B cell (primary cell): ENCODE measurements around the gene CADM1. TPM values are rescaled to one million over a fixed set of nuclear protein-coding genes. Genes with fewer than 3 reads are reported as not detected.

ENCODE experiments used
- ATAC-seq: fragments of 200-7000 bp; cut with Tn5 transposase; one replicate; pipeline ENCODE4 v1.10.0; 2021; ENCODE audit warnings: low read depth, mild to moderate bottlenecking, moderate number of reproducible peaks, moderate library complexity
- CTCF ChIA-PET: fragments of 350-600 bp; sonication (Branson Sonifier 250); formaldehyde crosslinking; loops from one replicate; lab custom pipeline; 2021; ENCODE audit warnings: antibody characterized with exemption, inconsistent platforms; lab: Charles Lee
- POLR2A ChIA-PET: fragments of 350-600 bp; sonication (Branson Sonifier 250); formaldehyde crosslinking; loops from one replicate; lab custom pipeline; 2021; ENCODE audit warnings: antibody characterized with exemption; lab: Charles Lee
- DNase-seq: peaks from one replicate; pipeline ENCODE4 v3.0.0; 2013
- H2AFZ ChIP-seq: 2 replicates; pipeline ENCODE4 v1.6.1; 2012; ENCODE audit warnings: mild to moderate bottlenecking, low read depth, low read length; ENCODE audit not compliant: insufficient read depth, poor library complexity, severe bottlenecking
- H3K27ac ChIP-seq, 2 donors: 1 replicate in 1 of 2; 2 replicates in 1 of 2; pipeline ENCODE4 v1.5.1; 2012 to 2013; ENCODE audit warnings: low read length in 2 of 2, mild to moderate bottlenecking in 2 of 2, moderate library complexity in 1 of 2
- H3K27me3 ChIP-seq, 4 experiments: fragments of 200-600 bp in 1 of 4; sonication (generic) in 1 of 4; replicated peaks in 1 of 4; 1 replicate in 2 of 4; 2 replicates in 2 of 4; pipeline versions ENCODE4 v1.6.1 to v1.7.0; 2013 to 2016; ENCODE audit warnings: low read length in 3 of 4, mild to moderate bottlenecking in 2 of 4, mixed read lengths in 1 of 4, moderate library complexity in 1 of 4; ENCODE audit not compliant: insufficient read depth in 4 of 4, control insufficient read depth in 3 of 4; ENCODE audit errors: control extremely low read depth in 1 of 4
- H3K36me3 ChIP-seq, 2 experiments: replicated peaks in 1 of 2; 1 replicate in 1 of 2; 2 replicates in 1 of 2; pipeline versions ENCODE4 v1.6.1 to v1.7.1; 2013; ENCODE audit warnings: low read length in 1 of 2; ENCODE audit not compliant: insufficient read depth in 2 of 2, control insufficient read depth in 1 of 2; ENCODE audit errors: control extremely low read depth in 1 of 2, extremely low read depth in 1 of 2
- H3K4me1 ChIP-seq, 2 donors: fragments of 200-600 bp in 1 of 2; sonication (generic) in 1 of 2; 1 replicate in 1 of 2; 2 replicates in 1 of 2; pipeline versions ENCODE4 v1.5.1 to v1.6.1; 2013 to 2017; ENCODE audit warnings: low read length in 2 of 2; ENCODE audit not compliant: control insufficient read depth in 2 of 2, insufficient read depth in 2 of 2
- H3K4me2 ChIP-seq: replicated peaks from 2 replicates; pipeline ENCODE3; 2012; ENCODE audit warnings: mild to moderate bottlenecking, low read depth, low read length; ENCODE audit not compliant: poor library complexity, severe bottlenecking
- H3K4me3 ChIP-seq, 5 experiments: fragments of 200-600 bp in 1 of 5; sonication (generic) in 1 of 5; 1 replicate in 3 of 5; 2 replicates in 2 of 5; pipeline versions ENCODE4 v1.5.1 to v1.7.0; 2011 to 2016; ENCODE audit warnings: low read length in 4 of 5, mild to moderate bottlenecking in 4 of 5, low read depth in 2 of 5, control low read depth in 1 of 5, moderate library complexity in 1 of 5; ENCODE audit not compliant: insufficient read depth in 1 of 5; ENCODE audit errors: control extremely low read depth in 1 of 5, extremely low read depth in 1 of 5
- H3K79me2 ChIP-seq: fragments of 200-600 bp; sonication (generic); one replicate; pipeline ENCODE4 v1.6.0; 2016; ENCODE audit warnings: low read length; ENCODE audit not compliant: control insufficient read depth, insufficient read depth
- H3K9ac ChIP-seq: fragments of 200-600 bp; sonication (generic); 2 replicates; pipeline ENCODE4 v1.6.1; 2017; ENCODE audit warnings: mild to moderate bottlenecking, low read length, moderate library complexity
- H3K9me3 ChIP-seq, 3 donors: one replicate each; pipeline versions ENCODE4 v1.6.1 to v1.7.1; 2013; ENCODE audit warnings: low read length in 2 of 3; ENCODE audit not compliant: control insufficient read depth in 2 of 3, insufficient read depth in 1 of 3; ENCODE audit errors: control extremely low read depth in 1 of 3
- H4K20me1 ChIP-seq: 2 replicates; pipeline ENCODE4 v1.6.0; 2012; ENCODE audit warnings: mild to moderate bottlenecking, low read length; ENCODE audit not compliant: insufficient read depth, control insufficient read depth, poor library complexity, severe bottlenecking
- H3K27ac Mint-ChIP-seq: one replicate; pipeline ENCODE4 v1.8.0; 2021; ENCODE audit warnings: mixed read lengths
- H3K27me3 Mint-ChIP-seq: one replicate; pipeline ENCODE4 v1.8.0; 2021; ENCODE audit warnings: mixed read lengths
- H3K4me1 Mint-ChIP-seq: one replicate; pipeline ENCODE4 v1.8.0; 2021; ENCODE audit warnings: mixed read lengths
- H3K4me3 Mint-ChIP-seq: one replicate; pipeline ENCODE4 v1.8.0; 2021; ENCODE audit warnings: mixed read lengths
- H3K9me3 Mint-ChIP-seq: one replicate; pipeline ENCODE4 v1.8.0; 2022; ENCODE audit warnings: mixed read lengths; ENCODE audit not compliant: insufficient read depth
- CTCF ChIP-seq: fragments of 200-600 bp; IDR thresholded peaks from one replicate; pipeline ENCODE4 v1.8.0; 2022; ENCODE audit warnings: antibody characterized with exemption, mild to moderate bottlenecking
- EZH2 ChIP-seq: IDR thresholded peaks from 2 replicates; pipeline ENCODE4 v1.6.1; 2012; ENCODE audit warnings: borderline replicate concordance, low read depth, mild to moderate bottlenecking, moderate library complexity, low read length; ENCODE audit not compliant: insufficient read depth, poor library complexity, severe bottlenecking
- WGBS: methylation state at CpG from one replicate; pipeline ENCODE4 v1.1.5; 2013; ENCODE audit warnings: missing lambda C conversion rate; ENCODE audit not compliant: insufficient coverage; 5-methylcytosine and 5-hydroxymethylcytosine counted together
- intact Hi-C: fragments of 100-400 bp; cut with micrococcal nuclease; formaldehyde crosslinking; loops from one replicate; pipeline ENCODE4 v1.10.0; 2022
- polyA plus RNA-seq: library from polyadenylated mRNA; depleted of rRNA; stranded (reverse); fragments of >200 nt; gene quantifications from 2 replicates; pipeline ENCODE4 v1.2.3, GENCODE V29; 2012
- total RNA-seq, 2 donors: library from RNA; stranded (reverse); fragments of 120-200 nt in 1 of 2; gene quantifications; 1 replicate in 1 of 2; 2 replicates in 1 of 2; pipeline versions ENCODE4 v1.2.3 to v1.2.4, GENCODE V29; 2013 to 2022

Gene CADM1
- total and polyA plus RNA-seq, 2 donors (not counting 1 experiment from before 2014, with no cell fraction given) = 0.43 to 0.49 TPM

- Histone ChIP-seq H3K9ac (no peak overlapping the region), H3K9me3 (no peaks in the 10 kb centered on the region), H3K27ac (no peak overlapping the region), H3K79me2 (no peaks in the 10 kb centered on the region), H3K36me3 (no peaks in the 10 kb centered on the region), H4K20me1 (no peaks in the 10 kb centered on the region), H2AFZ (no peak overlapping the region), H3K4me1 (no peaks in the 10 kb centered on the region), H3K4me2 (no peak overlapping the region), H3K27me3 (no peaks in the 10 kb centered on the region), H3K4me3 (no peak overlapping the region)
- Mint-ChIP-seq H3K4me3 (no peak overlapping the region), H3K27ac (no peak overlapping the region), H3K27me3 (no peaks in the 10 kb centered on the region), H3K9me3 (no peaks in the 10 kb centered on the region), H3K4me1 (peaks cover 4% of the 10 kb centered on the region)
- 87% methylated on average over 9 of the region's 9 CpGs for WGBS
- no peak for DNase-seq
- ChIA-PET POLR2A (no interaction called here), CTCF (no interaction called here)
- ATAC-seq = no peak
- intact Hi-C loops = no loop called here
- TF ChIP-seq EZH2 = no peak
- TF ChIP-seq CTCF = no peak
Measured at GRCh38 chr11:115198321-115198741, 305.9 kb downstream of the CADM1 start.

- ChIA-PET CTCF (no interaction called here), POLR2A (no interaction called here)
- Histone ChIP-seq H3K79me2 (no peaks in the 10 kb centered on the region), H3K9ac (no peak overlapping the region), H4K20me1 (no peaks in the 10 kb centered on the region), H3K9me3 (no peaks in the 10 kb centered on the region), H3K27ac (no peak overlapping the region), H2AFZ (no peak overlapping the region), H3K4me1 (no peaks in the 10 kb centered on the region), H3K36me3 (no peaks in the 10 kb centered on the region), H3K4me2 (no peak overlapping the region), H3K4me3 (no peak overlapping the region), H3K27me3 (no peaks in the 10 kb centered on the region)
- H3K4me3 Mint-ChIP-seq = no peak overlapping the region
- peaks cover 4% of the 10 kb centered on the region for H3K4me1 Mint-ChIP-seq
- ATAC-seq (no peak), DNase-seq (no peak)
- TF ChIP-seq EZH2 (no peak), CTCF (no peak)
- intact Hi-C loops = no loop called here
- H3K9me3 Mint-ChIP-seq = no peaks in the 10 kb centered on the region
- H3K27me3 Mint-ChIP-seq = no peaks in the 10 kb centered on the region
- no CpG with 5 or more reads among the region's 1 CpG for WGBS
- H3K27ac Mint-ChIP-seq = no peak overlapping the region
Measured at GRCh38 chr11:115197433-115197832, 306.8 kb downstream of the CADM1 start.
